HepG2 (cell line): ENCODE measurements around the gene PRPSAP2.

Source experiments
- BCLAF1 ChIP-seq: fragments of 450-650 bp; IDR thresholded peaks from 2 replicates; pipeline ENCODE4 v1.6.1; 2017; ENCODE audit warnings: mild to moderate bottlenecking
- MAX ChIP-seq: IDR thresholded peaks from 2 replicates; pipeline ENCODE4 v1.6.1; 2012; ENCODE audit warnings: inconsistent platforms
- TAF1 ChIP-seq: sonication (generic); formaldehyde crosslinking; IDR thresholded peaks from 2 replicates; pipeline ENCODE4 v1.4.0; 2020; ENCODE audit warnings: missing genetic modification reagents

- TF ChIP-seq TAF1 (CRISPR knock-in tag) (no peak), BCLAF1 (no peak), MAX (no peak)
Measured at GRCh38 chr17:18917506-18918032, 59.6 kb downstream of the PRPSAP2 start.
